Testis (tissue), 3 donors: ENCODE results near the gene ARHGAP35. TPM values are rescaled to one million over a fixed set of nuclear protein-coding genes. Genes with fewer than 3 reads are reported as not detected.

ENCODE experiments used
- DNase-seq: peaks from one replicate; pipeline ENCODE4 v3.0.0-alpha.2; 2019
- H3K27ac ChIP-seq, 2 donors: fragments of 200-600 bp; sonication (generic); one replicate each; pipeline ENCODE4 v1.5.1; 2019
- H3K27me3 ChIP-seq: fragments of 200-600 bp; sonication (generic); one replicate; pipeline ENCODE4 v1.5.1; 2019
- H3K36me3 ChIP-seq: fragments of 200-600 bp; sonication (generic); one replicate; pipeline ENCODE4 v1.5.1; 2017; ENCODE audit warnings: low read depth; ENCODE audit errors: missing control alignments
- H3K4me1 ChIP-seq: fragments of 200-600 bp; sonication (generic); one replicate; pipeline ENCODE4 v1.5.1; 2019
- H3K4me3 ChIP-seq, 2 donors: fragments of 200-600 bp; sonication (generic); one replicate each; pipeline ENCODE4 v1.5.1; 2017 to 2019
- H3K9me3 ChIP-seq: fragments of 200-600 bp; sonication (generic); one replicate; pipeline ENCODE4 v1.5.1; 2017
- CTCF ChIP-seq, 3 experiments: fragments of 450-650 bp in 2 of 3; fragments of 200-600 bp in 1 of 3; sonication (generic) in 1 of 3; IDR thresholded peaks; one replicate each; pipeline ENCODE4 v1.5.1; 2016 to 2019; ENCODE audit warnings: antibody characterized with exemption in 3 of 3, mild to moderate bottlenecking in 2 of 3, moderate library complexity in 1 of 3
- POLR2A ChIP-seq: fragments of 450-650 bp; IDR thresholded peaks from one replicate; pipeline ENCODE4 v1.6.1; 2017; ENCODE audit warnings: antibody characterized with exemption, mild to moderate bottlenecking, moderate library complexity
- WGBS, 2 donors: methylation state at CpG; one replicate each; pipeline ENCODE4 v1.1.5; 2018; 5-methylcytosine and 5-hydroxymethylcytosine counted together
- intact Hi-C: fragments of 100-400 bp; cut with DNase I; formaldehyde crosslinking; loops from one replicate; pipeline ENCODE4 v1.15.1; 2023; ENCODE audit warnings: low total_unique reads
- polyA plus RNA-seq: library from polyadenylated mRNA; stranded (reverse); fragments of 350-450 nt; fragmentation: Illumina TruSeq; extraction: RNeasy Lipid Tissue Mini Kit (QIAGEN cat#74804); gene quantifications from one replicate; pipeline ENCODE4 v1.2.3, GENCODE V29; 2014; ENCODE audit warnings: low read depth, low replicate concordance; ENCODE audit not compliant: insufficient read depth
- total RNA-seq, 2 donors: library from RNA; depleted of rRNA; stranded (reverse); fragments of >200 nt; gene quantifications; one replicate each; pipeline ENCODE4 v1.2.3, GENCODE V29; 2016

ARHGAP35 gene
- total and polyA plus RNA-seq, 3 donors from 2014 or later, result 71.9 to 155 (median 112) TPM

GRCh38 chr19:46856062-46857022 lies 4.5 kb upstream of the ARHGAP35 start:
- TF ChIP-seq POLR2A (no peak), CTCF (IDR thresholded peaks at IDR 0.05) (peak; percentile 41 to 66 (median 59))

GRCh38 chr19:46859637-46860124 lies 1.1 kb upstream of the ARHGAP35 start:
- WGBS, 2 donors, result 9% methylated on average over 18 of the region's 18 CpGs
- no peaks in the 10 kb centered on the region for H3K9me3 ChIP-seq
- no peaks in the 10 kb centered on the region for H3K27me3 ChIP-seq
- H3K4me3 ChIP-seq, result peak overlapping the region; percentile 94 to 99
- no peaks in the 10 kb centered on the region for H3K36me3 ChIP-seq
- peaks cover 37% of the 10 kb centered on the region for H3K4me1 ChIP-seq
- H3K27ac ChIP-seq, result peak overlapping the region; percentile 99
- intact Hi-C loops, result loop anchor here (5.0 kb wide), 1 partner anchor 133 kb away; no protein-coding TSS in a partner anchor
- peak; percentile 73 for DNase-seq
- TF ChIP-seq POLR2A, result no peak
- TF ChIP-seq CTCF (IDR thresholded peaks at IDR 0.05), result no peak

More at GRCh38 chr19:46856062-46857022, 4.5 kb upstream of the ARHGAP35 start:
- Histone ChIP-seq H3K36me3 (no peaks in the 10 kb centered on the region), H3K4me1 (peaks cover 13% of the 10 kb centered on the region), H3K4me3 (peak overlapping the region; percentile 10 to 53), H3K9me3 (no peaks in the 10 kb centered on the region), H3K27ac (peak overlapping the region; percentile 51 to 90), H3K27me3 (no peaks in the 10 kb centered on the region)
- intact Hi-C loops, result loop anchor here (5.0 kb wide), 1 partner anchor 136 kb away; no protein-coding TSS in a partner anchor
- WGBS, 2 donors, result 2 to 7% methylated on average over 36 to 41 of the region's 41 CpGs
- peak; percentile 98 for DNase-seq

- peak; percentile 99 for DNase-seq
- TF ChIP-seq POLR2A (no peak), CTCF (IDR thresholded peaks at IDR 0.05) (peak in 1 of 3 experiments; percentile 4)
- H3K27me3 ChIP-seq, result no peaks in the 10 kb centered on the region
- H3K9me3 ChIP-seq, result no peaks in the 10 kb centered on the region
- intact Hi-C loops, result no loop called here
- 0 to 1% methylated on average over 50 to 70 of the region's 89 CpGs for WGBS, 2 donors
- H3K4me1 ChIP-seq, result peaks cover 44% of the 10 kb centered on the region
- H3K4me3 ChIP-seq, result peak overlapping the region; percentile 94 to 99
- no peaks in the 10 kb centered on the region for H3K36me3 ChIP-seq
- peak overlapping the region; percentile 99 for H3K27ac ChIP-seq
Observed at GRCh38 chr19:46860125-46860845, 512 bp upstream of the ARHGAP35 start.

- H3K36me3 ChIP-seq, result no peaks in the 10 kb centered on the region
- H3K9me3 ChIP-seq, result no peaks in the 10 kb centered on the region
- TF ChIP-seq POLR2A (no peak), CTCF (IDR thresholded peaks at IDR 0.05) (no peak)
- intact Hi-C loops, result no loop called here
- DNase-seq, result no peak
- peaks cover 42% of the 10 kb centered on the region for H3K4me1 ChIP-seq
- WGBS, 2 donors, result 0% methylated on average over 19 of the region's 19 CpGs
- H3K4me3 ChIP-seq, result peak overlapping the region; percentile 94 to 99
- H3K27me3 ChIP-seq, result no peaks in the 10 kb centered on the region
- H3K27ac ChIP-seq, result peak overlapping the region; percentile 99
Observed at GRCh38 chr19:46861691-46862502, 1.1 kb downstream of the ARHGAP35 start.
